HG02943 (cell line): ENCODE data around the gene KIF16B.

Experiments
- ATAC-seq: cut with Tn5 transposase; IDR thresholded peaks from one replicate; pipeline ENCODE4 v1.9.1; 2021; ENCODE audit warnings: mild to moderate bottlenecking, low read depth, moderate library complexity; ENCODE audit not compliant: unreplicated experiment

Gene KIF16B

GRCh38 chr20:16560216-16560615 is 13.0 kb downstream of the KIF16B start:
- no peak for ATAC-seq

- no peak for ATAC-seq
Measured at GRCh38 chr20:16556301-16556700, 16.9 kb downstream of the KIF16B start.

DNA sequence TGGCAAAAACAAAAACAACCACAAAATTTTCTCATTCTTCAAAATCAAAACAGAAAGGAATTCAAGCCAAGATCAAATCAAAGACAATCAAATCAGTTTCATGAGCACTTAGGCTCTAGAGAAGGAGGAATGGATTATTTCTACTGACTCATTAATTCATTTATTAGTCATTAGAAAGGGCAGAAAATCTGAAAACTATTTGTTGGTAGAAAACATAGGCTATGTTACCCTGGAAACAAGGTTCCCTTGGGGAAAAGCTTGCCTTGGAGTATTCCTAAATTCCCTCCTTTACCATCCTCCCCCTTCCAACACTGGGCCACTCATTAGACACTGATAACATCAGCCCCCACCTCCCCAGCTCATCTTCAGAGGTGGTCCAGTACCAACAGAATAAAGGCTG is 17.5 kb downstream of the KIF16B start:
- ATAC-seq, result no peak

- no peak for ATAC-seq
Measured at GRCh38 chr20:16554766-16555543, 18.3 kb downstream of the KIF16B start.

- ATAC-seq, result no peak
Measured at GRCh38 chr20:16553684-16554083, 19.6 kb downstream of the KIF16B start.

DNA sequence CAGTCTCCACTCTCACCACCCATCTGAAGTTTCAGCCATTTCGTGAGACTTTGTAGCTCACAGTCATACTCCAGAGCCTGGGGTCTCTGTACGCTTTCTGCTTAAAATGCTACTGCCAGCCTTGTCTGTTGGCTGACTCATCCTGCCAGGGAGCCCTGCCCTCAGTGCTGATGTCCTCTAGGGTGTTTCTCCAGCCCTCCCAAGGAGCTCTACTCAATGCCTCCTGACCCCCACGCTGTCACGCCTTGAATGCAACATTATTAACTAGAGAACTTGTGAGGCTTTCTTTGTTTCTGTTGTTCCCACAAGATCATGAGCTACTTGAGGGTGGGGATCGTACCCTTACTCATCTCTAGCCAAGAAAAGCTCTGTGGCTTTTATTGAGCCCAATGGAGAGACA is 20.1 kb downstream of the KIF16B start:
- ATAC-seq, result no peak

- no peak for ATAC-seq
Measured at GRCh38 chr20:16552015-16552414, 21.2 kb downstream of the KIF16B start.

DNA sequence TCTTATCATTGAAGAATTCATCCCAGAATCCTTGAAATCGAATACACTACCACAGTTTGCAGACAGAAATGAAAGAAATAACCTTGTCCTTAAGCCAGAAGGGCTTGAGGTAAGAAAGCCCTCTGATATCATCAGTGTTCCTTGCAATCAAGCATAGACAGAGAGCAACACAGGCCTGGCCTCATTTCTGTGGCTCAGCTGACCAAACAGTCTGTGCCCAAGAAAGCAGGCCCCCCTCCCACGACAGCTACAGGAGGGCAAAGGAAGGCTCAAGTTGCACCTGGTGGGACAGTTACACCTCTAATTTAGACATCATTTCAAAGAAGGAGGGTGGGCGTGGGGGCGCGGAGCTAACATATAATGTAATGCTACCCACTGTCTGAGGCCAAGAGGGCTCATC is 21.6 kb downstream of the KIF16B start:
- ATAC-seq, result no peak

DNA sequence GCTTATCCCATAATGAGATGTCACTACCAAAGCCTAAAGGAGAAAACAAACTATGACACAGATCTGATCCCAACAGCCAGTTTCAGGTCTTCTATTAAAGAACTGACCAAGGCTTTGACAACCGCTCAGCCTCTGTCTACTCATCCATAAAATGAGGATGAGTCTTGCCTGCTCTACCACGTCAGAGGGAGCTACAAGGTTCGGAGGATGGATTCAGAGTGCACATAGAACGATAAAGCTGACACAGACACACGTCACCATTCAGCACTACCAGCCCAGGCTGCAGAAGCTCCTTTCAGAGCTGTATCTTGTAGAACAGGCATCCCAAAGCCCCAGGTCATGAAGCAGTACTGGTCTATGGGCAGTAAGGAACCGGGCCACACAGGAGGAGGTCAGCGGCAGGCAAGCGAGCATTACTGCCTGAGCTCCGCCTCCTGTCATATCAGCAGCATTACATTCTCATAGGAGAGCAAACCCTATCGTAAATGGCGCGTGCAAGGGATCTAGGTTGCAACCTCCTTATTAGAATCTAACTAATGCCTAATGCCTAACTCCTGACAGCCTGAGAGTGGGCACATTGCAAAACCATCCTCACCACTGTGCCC is 25.1 kb downstream of the KIF16B start:
- no peak for ATAC-seq

DNA sequence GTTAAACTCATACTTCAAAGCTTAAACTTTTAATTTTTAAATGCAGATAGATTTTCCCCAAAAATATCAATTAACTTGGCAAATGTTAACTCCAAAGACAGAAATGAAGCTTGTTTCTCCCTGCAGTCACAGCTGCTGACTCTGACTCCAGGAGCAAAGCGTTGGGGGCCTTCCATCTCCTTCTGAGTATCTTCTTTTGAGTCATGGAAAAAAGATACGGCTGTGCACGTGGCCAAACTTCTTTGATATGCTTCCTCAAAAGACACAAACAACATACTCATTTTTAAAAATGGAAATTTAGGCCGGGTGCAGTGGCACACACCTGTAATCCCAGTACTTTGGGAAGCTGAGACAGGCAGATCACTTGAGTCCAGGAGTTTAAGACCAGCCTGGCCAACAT is 28.3 kb downstream of the KIF16B start:
- ATAC-seq, result no peak

- ATAC-seq, result no peak
Measured at GRCh38 chr20:16542477-16542876, 30.8 kb downstream of the KIF16B start.

- ATAC-seq, result no peak
Measured at GRCh38 chr20:16541878-16542277, 31.4 kb downstream of the KIF16B start.

DNA sequence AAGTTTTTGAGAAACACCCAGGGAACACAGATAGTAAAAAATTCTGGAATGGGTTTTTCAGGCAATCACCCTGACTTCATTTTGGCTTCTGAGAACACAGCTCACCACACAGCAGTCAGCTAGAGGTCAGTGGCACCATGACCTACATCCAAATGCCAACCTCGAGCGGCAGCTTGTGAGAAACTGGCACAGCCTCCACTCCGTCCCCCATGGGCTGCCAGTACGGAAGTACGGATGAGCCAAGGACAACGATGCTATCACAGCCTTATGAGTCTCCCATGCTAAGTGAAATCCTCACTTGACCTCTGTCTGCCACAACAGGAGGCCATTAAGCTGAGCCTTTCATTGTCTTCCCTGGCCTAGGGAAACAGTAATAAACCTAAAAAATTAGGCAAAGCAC is 32.0 kb downstream of the KIF16B start:
- no peak for ATAC-seq

DNA sequence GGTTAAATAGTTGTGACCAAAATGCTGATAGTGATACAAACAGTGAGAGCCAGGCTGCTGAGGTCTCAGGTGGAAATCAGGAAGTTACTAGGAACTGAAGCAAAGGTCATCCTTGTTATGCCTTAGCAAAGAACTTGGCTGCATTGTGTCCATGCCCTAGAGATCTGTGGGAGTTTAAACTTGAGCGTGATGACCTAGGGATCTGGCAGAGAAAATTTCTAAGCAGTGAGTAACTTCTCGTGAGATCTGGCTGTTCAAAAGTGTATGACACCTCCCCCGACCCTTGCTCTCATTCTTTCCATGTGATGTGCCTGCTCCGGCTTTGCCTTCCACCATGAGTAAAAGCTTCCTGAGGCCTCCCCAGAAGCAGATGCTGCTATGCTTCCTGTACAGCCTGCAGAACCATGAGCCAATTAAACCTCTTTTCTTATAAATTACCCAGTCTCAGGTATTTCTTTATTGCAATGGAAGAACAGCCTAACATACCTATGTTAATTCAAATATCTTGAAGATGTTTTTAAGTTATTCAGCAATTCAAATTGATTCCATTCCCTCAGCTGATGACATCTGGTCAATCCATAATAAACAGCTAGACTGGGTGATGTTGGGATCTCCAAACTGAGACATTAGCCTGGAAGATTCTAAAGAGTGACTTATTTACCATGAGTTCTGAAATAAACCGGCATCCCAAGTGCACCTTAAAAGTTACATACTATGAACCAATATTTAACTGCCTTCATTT is 33.8 kb downstream of the KIF16B start:
- ATAC-seq, result no peak

DNA sequence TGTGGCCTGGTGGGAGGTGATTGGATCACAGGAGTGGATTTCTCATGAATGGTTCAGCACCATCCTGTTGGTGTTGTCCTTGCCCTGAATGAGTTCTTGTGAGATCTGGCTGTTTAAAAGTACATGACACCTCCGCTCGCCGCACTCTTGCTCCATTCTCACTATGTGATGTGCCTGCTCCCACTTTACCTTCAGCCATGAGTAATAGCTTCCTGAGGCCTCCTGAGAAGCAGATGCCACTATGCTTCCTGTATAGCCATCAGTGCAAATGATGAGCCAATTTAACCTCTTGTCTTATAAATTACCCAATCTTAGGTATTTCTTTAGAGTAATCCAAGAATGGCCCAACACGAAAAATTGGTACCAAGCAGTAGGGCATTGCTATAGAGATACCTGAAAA is 34.5 kb downstream of the KIF16B start:
- ATAC-seq, result no peak

DNA sequence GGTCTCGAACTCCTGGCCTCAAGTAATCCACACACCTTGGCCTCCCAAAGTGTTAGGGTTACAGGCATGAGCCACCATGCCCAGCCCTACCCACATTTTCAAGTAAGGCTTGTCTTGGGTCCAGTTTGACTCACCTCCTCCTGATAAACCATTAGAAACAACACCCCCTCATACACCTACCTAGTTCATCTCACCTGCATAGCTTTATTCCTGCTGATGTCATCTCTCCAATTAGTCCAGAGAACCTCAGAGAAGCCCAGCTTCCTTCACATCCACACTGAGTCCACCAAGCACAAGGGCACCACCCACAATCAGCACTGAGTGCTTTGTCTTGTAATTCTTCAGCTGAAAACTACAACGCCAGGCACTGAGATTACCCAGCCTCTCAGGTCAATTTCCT is 35.3 kb downstream of the KIF16B start:
- ATAC-seq, result no peak

GRCh38 chr20:16537025-16537665 is 36.1 kb downstream of the KIF16B start:
- ATAC-seq, result no peak

GRCh38 chr20:16535277-16535676 is 38.0 kb downstream of the KIF16B start:
- ATAC-seq, result no peak

DNA sequence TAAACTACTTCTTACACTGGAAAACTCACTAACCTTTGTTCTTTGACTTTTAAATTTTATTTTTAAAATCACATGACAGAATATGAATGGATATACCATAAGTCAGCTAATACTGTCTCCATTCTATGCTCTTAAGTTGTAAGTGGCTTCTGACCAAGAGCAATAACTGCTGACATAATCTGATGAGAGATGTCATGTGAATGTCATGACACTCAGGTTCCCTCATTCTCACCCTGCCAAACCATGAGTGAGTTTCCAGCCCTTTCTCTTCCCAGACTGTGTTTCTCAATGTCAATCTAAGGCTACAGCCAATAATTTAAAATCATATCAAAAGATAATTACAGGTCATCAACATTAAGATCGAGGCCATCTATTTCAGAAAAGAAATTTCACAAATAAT is 39.7 kb downstream of the KIF16B start:
- ATAC-seq, result no peak

DNA sequence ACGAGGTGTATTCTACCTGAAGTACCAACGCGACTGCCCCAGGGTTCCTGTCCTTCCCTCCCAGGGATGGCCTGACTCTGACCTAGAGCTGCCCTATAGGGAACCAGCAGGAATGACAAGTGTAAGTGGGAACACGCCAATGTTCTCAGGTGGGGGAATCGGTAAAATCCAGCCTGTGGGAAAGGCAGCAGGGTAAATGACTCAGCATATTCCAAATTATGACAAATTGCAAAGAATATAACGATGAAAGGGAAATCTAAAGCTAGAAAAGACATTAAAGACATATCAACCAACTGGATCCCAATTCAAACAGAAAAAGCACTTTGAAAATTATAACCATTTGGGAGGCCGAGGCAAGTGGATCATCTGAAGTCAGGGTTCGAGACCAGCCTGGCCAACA is 41.8 kb downstream of the KIF16B start:
- no peak for ATAC-seq

- no peak for ATAC-seq
Measured at GRCh38 chr20:16530201-16530681, 43.0 kb downstream of the KIF16B start.
